ENCODE measurements around the gene RIPK1.
A peak's percentile ranks its signal among the peaks of the same experiment; 100 is the strongest.

RIPK1 gene

DNA sequence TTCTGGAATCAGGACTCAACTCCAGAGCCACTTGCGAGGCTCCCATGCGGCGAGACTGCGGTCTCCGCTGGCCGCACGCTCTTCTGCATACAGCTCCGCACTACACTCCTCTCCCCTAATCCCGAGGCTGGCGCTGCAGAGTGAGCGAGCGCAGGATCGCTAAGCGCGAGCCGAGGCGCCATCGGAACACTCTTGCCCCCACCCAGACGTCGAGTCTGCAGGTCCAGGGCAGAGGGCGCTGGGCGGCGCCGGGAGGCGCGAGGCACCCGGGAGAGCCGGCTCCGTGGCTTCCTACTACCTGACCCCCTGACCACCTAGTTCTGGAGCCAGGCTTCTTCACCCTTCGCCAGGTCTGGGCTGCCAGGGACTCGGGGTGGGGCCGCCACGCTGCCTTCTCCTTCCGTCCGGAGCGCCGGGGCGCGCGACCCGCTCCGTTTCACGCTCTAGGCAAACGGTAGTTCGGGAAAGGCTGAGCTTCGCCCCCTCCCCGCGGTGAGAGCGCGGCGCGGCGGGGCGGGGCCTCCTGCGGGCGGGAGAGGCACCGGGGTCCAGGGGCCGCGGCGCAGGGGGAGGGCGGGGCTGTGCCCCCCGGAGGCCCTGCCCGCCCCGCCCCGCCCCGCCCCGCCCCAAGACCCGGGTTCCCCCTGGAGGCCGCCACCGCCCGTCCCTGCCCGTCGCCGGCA, 94.4 kb downstream of the RIPK1 start:
- Histone ChIP-seq H4K20me1 (ENCODE audit: insufficient read depth, low read length) (no peaks in the 10 kb centered on the region), H3K9me3 (ENCODE audit: low read length) (no peaks in the 10 kb centered on the region), H3K79me2 (ENCODE audit: insufficient read depth, low read length) (no peaks in the 10 kb centered on the region), H3K4me1 (ENCODE audit: insufficient read depth, low read length, severe bottlenecking) (peaks cover 42% of the 10 kb centered on the region), H3K9ac (ENCODE audit: low read length) (peak overlapping the region; percentile 65), H3K27ac (ENCODE audit: low read depth, low read length, poor library complexity, severe bottlenecking) (peak overlapping the region; percentile 73), H3K4me2 (ENCODE audit: low read length) (peak overlapping the region; percentile 78), H3K36me3 (ENCODE audit: insufficient read depth, low read length) (no peaks in the 10 kb centered on the region; the same call in 1 of the 2 replicates), H3K27me3 (ENCODE audit: insufficient read depth, low read length) (no peaks in the 10 kb centered on the region), H3K4me3 (ENCODE audit: low read depth, low read length, poor library complexity, severe bottlenecking) (peak overlapping the region; percentile 61), H2AFZ (ENCODE audit: low read length) (no peak overlapping the region), H3K9me2 (ENCODE audit: low read depth, low read length) (no peaks in the 10 kb centered on the region), H3F3A (ENCODE audit: insufficient read depth, low read length) (peaks cover 5% of the 10 kb centered on the region; the same call in 1 of the 2 replicates)
- TF ChIP-seq, protein P1, sequence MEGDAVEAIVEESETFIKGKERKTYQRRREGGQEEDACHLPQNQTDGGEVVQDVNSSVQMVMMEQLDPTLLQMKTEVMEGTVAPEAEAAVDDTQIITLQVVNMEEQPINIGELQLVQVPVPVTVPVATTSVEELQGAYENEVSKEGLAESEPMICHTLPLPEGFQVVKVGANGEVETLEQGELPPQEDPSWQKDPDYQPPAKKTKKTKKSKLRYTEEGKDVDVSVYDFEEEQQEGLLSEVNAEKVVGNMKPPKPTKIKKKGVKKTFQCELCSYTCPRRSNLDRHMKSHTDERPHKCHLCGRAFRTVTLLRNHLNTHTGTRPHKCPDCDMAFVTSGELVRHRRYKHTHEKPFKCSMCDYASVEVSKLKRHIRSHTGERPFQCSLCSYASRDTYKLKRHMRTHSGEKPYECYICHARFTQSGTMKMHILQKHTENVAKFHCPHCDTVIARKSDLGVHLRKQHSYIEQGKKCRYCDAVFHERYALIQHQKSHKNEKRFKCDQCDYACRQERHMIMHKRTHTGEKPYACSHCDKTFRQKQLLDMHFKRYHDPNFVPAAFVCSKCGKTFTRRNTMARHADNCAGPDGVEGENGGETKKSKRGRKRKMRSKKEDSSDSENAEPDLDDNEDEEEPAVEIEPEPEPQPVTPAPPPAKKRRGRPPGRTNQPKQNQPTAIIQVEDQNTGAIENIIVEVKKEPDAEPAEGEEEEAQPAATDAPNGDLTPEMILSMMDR (IDR thresholded peaks at IDR 0.05; ENCODE audit: low read length) = no peak
- no peak for TF ChIP-seq EZH2 (IDR thresholded peaks at IDR 0.05; ENCODE audit: borderline replicate concordance, low read length)

GRCh38 chr6:3163248-3163594, 94.9 kb downstream of the RIPK1 start:
- Histone ChIP-seq H2AFZ (ENCODE audit: low read length) (peak overlapping the region; percentile 58; the same call in 1 of the 2 replicates), H3K9me3 (ENCODE audit: low read length) (no peaks in the 10 kb centered on the region), H3K9ac (ENCODE audit: low read length) (peak overlapping the region; percentile 58), H3K4me2 (ENCODE audit: low read length) (peak overlapping the region; percentile 78), H3K27ac (ENCODE audit: low read depth, low read length, poor library complexity, severe bottlenecking) (peak overlapping the region; percentile 18), H3K4me1 (ENCODE audit: insufficient read depth, low read length, severe bottlenecking) (peaks cover 37% of the 10 kb centered on the region), H4K20me1 (ENCODE audit: insufficient read depth, low read length) (no peaks in the 10 kb centered on the region), H3K36me3 (ENCODE audit: insufficient read depth, low read length) (no peaks in the 10 kb centered on the region; the same call in 1 of the 2 replicates), H3K27me3 (ENCODE audit: insufficient read depth, low read length) (no peaks in the 10 kb centered on the region), H3K9me2 (ENCODE audit: low read depth, low read length) (no peaks in the 10 kb centered on the region), H3F3A (ENCODE audit: insufficient read depth, low read length) (peaks cover 5% of the 10 kb centered on the region; the same call in 1 of the 2 replicates), H3K79me2 (ENCODE audit: insufficient read depth, low read length) (no peaks in the 10 kb centered on the region), H3K4me3 (ENCODE audit: low read depth, low read length, poor library complexity, severe bottlenecking) (peak overlapping the region; percentile 61)
- TF ChIP-seq, protein P1 (IDR thresholded peaks at IDR 0.05; ENCODE audit: low read length) = peak; percentile 37; the same call in 1 of the 2 replicates
- no peak for TF ChIP-seq EZH2 (IDR thresholded peaks at IDR 0.05; ENCODE audit: borderline replicate concordance, low read length)

DNA sequence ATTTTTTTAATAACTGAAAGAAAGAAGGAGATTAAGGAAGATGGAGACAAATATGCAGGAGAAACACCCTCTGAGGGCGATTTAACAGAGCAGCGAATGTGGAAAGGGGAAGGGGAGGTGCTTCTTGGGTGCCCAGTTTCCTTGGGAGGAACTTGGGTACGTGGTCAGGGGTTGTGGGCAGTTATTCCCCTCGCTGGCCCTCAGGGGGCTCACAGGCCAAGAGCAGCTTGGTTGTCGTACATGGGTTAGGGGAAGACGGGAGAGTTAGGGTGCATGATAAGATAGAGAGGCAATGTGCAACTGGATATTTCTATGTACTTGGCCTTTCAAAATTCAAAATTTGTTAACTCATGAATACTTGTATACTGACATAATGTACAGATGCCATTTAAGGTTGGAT, 96.1 kb downstream of the RIPK1 start:
- Histone ChIP-seq H3K27me3 (ENCODE audit: insufficient read depth, low read length) (no peaks in the 10 kb centered on the region), H3K9ac (ENCODE audit: low read length) (no peak overlapping the region), H2AFZ (ENCODE audit: low read length) (no peak overlapping the region), H3K9me3 (ENCODE audit: low read length) (no peaks in the 10 kb centered on the region), H3F3A (ENCODE audit: insufficient read depth, low read length) (peaks cover 5% of the 10 kb centered on the region; the same call in 1 of the 2 replicates), H4K20me1 (ENCODE audit: insufficient read depth, low read length) (no peaks in the 10 kb centered on the region), H3K27ac (ENCODE audit: low read depth, low read length, poor library complexity, severe bottlenecking) (no peak overlapping the region), H3K4me3 (ENCODE audit: low read depth, low read length, poor library complexity, severe bottlenecking) (no peak overlapping the region), H3K36me3 (ENCODE audit: insufficient read depth, low read length) (no peaks in the 10 kb centered on the region; the same call in 1 of the 2 replicates), H3K4me2 (ENCODE audit: low read length) (no peak overlapping the region), H3K9me2 (ENCODE audit: low read depth, low read length) (no peaks in the 10 kb centered on the region), H3K79me2 (ENCODE audit: insufficient read depth, low read length) (no peaks in the 10 kb centered on the region), H3K4me1 (ENCODE audit: insufficient read depth, low read length, severe bottlenecking) (peaks cover 32% of the 10 kb centered on the region)
- TF ChIP-seq, protein P1 (IDR thresholded peaks at IDR 0.05; ENCODE audit: low read length) = no peak
- TF ChIP-seq EZH2 (IDR thresholded peaks at IDR 0.05; ENCODE audit: borderline replicate concordance, low read length) = no peak

All from OCI-LY1 (cell line).